ENCODE data around the gene MYO6. TPM values are rescaled to one million over a fixed set of nuclear protein-coding genes. Genes with fewer than 3 reads are reported as not detected.

Gene MYO6
- total RNA-seq, 1 donor from 2014 or later: 105 TPM

- TF ChIP-seq, protein P1, sequence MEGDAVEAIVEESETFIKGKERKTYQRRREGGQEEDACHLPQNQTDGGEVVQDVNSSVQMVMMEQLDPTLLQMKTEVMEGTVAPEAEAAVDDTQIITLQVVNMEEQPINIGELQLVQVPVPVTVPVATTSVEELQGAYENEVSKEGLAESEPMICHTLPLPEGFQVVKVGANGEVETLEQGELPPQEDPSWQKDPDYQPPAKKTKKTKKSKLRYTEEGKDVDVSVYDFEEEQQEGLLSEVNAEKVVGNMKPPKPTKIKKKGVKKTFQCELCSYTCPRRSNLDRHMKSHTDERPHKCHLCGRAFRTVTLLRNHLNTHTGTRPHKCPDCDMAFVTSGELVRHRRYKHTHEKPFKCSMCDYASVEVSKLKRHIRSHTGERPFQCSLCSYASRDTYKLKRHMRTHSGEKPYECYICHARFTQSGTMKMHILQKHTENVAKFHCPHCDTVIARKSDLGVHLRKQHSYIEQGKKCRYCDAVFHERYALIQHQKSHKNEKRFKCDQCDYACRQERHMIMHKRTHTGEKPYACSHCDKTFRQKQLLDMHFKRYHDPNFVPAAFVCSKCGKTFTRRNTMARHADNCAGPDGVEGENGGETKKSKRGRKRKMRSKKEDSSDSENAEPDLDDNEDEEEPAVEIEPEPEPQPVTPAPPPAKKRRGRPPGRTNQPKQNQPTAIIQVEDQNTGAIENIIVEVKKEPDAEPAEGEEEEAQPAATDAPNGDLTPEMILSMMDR (IDR thresholded peaks at IDR 0.05; ENCODE audit: unreplicated experiment): no peak
- Mint-ChIP-seq H3K27me3 (no peaks in the 10 kb centered on the region), H3K27ac (no peak overlapping the region)
Measured at GRCh38 chr6:75907444-75907843, 158.4 kb downstream of the MYO6 start.

DNA sequence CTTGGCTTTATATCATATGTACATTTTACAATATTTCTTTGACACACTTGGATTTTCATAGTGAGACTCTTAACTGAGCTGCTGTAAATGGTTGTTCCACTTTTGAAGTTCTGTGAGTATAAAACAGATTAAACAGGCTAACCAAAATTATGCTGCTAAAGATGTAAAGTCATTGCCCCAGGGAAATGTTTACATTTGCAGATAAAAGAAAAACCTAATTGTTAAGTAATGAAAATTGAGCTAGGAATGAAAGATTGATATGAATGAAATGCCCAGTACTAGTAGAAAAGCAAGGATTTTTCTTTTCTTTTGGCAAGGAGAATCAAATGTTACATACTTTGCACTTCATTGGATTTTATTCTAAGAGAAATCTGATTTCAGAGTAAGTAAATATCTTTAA lies 164.0 kb downstream of the MYO6 start:
- no peak for DNase-seq (ENCODE audit: low spot score, unreplicated experiment)
- Mint-ChIP-seq H3K4me1 (ENCODE audit: low read depth) (peaks cover 19% of the 10 kb centered on the region), H3K27me3 (no peaks in the 10 kb centered on the region), H3K36me3 (ENCODE audit: insufficient read depth) (peaks cover 19% of the 10 kb centered on the region), H3K27ac (no peak overlapping the region), H3K9me3 (ENCODE audit: low read depth) (no peaks in the 10 kb centered on the region), H3K4me3 (ENCODE audit: low read depth) (no peak overlapping the region)
- TF ChIP-seq, protein P1 (IDR thresholded peaks at IDR 0.05; ENCODE audit: unreplicated experiment): no peak

More at GRCh38 chr6:75907444-75907843, 158.4 kb downstream of the MYO6 start:
- Mint-ChIP-seq H3K4me1 (ENCODE audit: low read depth) (peaks cover 6% of the 10 kb centered on the region), H3K36me3 (ENCODE audit: insufficient read depth) (peaks cover 15% of the 10 kb centered on the region), H3K4me3 (ENCODE audit: low read depth) (no peak overlapping the region), H3K9me3 (ENCODE audit: low read depth) (peaks cover 12% of the 10 kb centered on the region)
- no peak for DNase-seq (ENCODE audit: low spot score, unreplicated experiment)

DNA sequence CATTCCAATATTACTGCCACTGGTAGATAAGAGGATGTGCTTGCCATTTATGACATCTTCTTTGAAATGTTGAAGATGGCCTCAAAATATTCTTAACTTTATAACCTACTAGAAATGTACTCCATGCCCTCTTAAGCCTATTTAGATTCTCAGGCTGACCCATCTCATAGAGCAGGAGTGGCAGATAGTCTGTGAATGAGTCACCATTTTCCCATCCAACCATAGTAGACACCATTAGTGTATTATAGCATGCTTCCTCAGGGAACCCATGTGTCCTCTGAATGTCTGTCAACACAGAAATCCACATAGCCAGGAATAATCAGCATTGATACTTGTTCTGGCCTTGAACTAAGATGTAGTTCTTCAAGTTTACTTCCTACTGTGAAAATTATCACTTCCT lies 173.2 kb downstream of the MYO6 start:
- H3K9me3 Mint-ChIP-seq (ENCODE audit: low read depth): no peaks in the 10 kb centered on the region
- H3K4me3 Mint-ChIP-seq (ENCODE audit: low read depth): no peak overlapping the region
- H3K27ac Mint-ChIP-seq: no peak overlapping the region
- no peak for DNase-seq (ENCODE audit: low spot score, unreplicated experiment)
- H3K4me1 Mint-ChIP-seq (ENCODE audit: low read depth): peaks cover 8% of the 10 kb centered on the region
- no peaks in the 10 kb centered on the region for H3K27me3 Mint-ChIP-seq
- TF ChIP-seq, protein P1 (IDR thresholded peaks at IDR 0.05; ENCODE audit: unreplicated experiment): no peak
- peaks cover 16% of the 10 kb centered on the region for H3K36me3 Mint-ChIP-seq (ENCODE audit: insufficient read depth)

DNA sequence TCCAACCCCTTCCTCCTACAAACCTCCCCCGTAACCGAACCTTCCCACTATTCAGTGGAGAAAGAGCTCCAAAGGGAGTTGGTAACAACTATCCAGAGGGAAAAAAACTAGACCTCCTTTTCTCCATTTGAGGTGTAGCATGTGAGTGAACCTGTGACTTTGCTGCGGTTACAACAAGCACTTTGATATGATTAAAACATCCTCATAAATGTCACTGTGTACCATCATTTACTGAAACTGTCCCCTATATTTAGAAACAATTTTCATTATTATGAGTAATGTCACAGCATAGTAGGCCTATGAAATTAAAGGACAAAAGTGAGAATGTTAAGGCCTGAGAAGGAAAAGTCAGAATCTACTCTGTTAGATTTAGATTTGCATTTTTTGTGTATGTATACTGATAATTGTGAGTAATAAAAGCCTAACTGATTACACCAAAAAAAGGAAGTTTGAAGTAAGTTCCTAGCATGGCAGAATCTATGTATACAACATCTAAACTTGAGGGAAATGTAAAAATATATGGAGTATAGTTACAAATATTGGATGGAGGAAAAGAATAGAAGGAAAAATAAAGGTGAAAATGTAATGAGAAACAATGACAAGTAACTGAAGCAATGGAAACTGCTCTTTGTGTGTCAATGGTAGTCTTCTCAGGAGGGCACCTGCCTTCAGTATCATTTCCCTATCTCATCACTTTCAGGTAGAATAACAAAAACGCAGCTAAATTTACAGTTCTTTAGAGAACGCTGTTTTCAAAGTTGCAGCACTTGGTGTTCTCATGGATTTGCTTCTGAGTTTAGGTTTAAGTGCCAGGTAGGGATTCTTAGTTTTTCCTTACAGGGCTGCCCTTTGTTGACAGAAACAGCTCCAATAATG lies 177.5 kb downstream of the MYO6 start:
- Mint-ChIP-seq H3K4me3 (ENCODE audit: low read depth) (no peak overlapping the region), H3K9me3 (ENCODE audit: low read depth) (no peaks in the 10 kb centered on the region), H3K27me3 (no peaks in the 10 kb centered on the region), H3K27ac (no peak overlapping the region), H3K4me1 (ENCODE audit: low read depth) (no peaks in the 10 kb centered on the region), H3K36me3 (ENCODE audit: insufficient read depth) (no peaks in the 10 kb centered on the region)
- DNase-seq (ENCODE audit: low spot score, unreplicated experiment): no peak
- TF ChIP-seq, protein P1 (IDR thresholded peaks at IDR 0.05; ENCODE audit: unreplicated experiment): no peak

DNA sequence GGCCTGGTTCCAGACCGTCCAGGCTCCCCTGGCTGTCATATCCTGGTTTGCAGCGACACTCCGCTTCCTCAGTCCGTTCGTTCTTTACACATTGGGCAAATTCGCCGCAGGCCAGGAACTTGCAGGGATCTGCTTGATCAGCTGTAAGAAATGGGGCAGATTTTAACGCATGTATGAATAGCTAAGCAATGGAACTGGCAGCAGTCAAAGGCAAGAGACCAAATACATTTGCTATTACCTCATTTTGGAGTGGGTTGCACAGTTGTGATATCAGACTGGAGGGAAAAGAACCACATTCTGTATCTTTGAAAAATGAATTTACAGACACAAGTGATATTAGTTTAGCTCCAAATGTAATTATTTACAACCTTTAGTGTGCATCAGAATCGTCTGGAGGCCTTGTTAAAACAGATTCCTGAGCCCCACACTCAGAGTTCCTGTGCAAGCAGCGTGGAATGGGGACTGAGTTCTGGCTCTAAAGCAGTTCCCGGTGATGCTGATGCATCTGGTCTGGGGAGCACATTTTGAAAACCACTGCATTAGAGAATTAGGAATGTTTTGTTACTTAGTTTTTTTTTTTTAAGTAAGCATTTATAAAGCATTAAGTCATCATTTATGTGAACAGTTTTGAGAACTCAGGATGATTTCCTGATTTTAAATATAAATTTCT lies 182.1 kb downstream of the MYO6 start:
- TF ChIP-seq, protein P1 (IDR thresholded peaks at IDR 0.05; ENCODE audit: unreplicated experiment): no peak
- Mint-ChIP-seq H3K9me3 (ENCODE audit: low read depth) (no peaks in the 10 kb centered on the region), H3K27ac (no peak overlapping the region), H3K4me3 (ENCODE audit: low read depth) (no peak overlapping the region), H3K36me3 (ENCODE audit: insufficient read depth) (no peaks in the 10 kb centered on the region), H3K4me1 (ENCODE audit: low read depth) (peaks cover 19% of the 10 kb centered on the region), H3K27me3 (peaks cover 3% of the 10 kb centered on the region)
- no peak for DNase-seq (ENCODE audit: low spot score, unreplicated experiment)
